Activated gamma-delta T cell (primary cell): ENCODE data around the gene BRF1.

Source experiments
- DNase-seq: peaks from one replicate; lab custom pipeline; 2025; lab: John Stamatoyannopoulos, UW

Gene BRF1

DNA sequence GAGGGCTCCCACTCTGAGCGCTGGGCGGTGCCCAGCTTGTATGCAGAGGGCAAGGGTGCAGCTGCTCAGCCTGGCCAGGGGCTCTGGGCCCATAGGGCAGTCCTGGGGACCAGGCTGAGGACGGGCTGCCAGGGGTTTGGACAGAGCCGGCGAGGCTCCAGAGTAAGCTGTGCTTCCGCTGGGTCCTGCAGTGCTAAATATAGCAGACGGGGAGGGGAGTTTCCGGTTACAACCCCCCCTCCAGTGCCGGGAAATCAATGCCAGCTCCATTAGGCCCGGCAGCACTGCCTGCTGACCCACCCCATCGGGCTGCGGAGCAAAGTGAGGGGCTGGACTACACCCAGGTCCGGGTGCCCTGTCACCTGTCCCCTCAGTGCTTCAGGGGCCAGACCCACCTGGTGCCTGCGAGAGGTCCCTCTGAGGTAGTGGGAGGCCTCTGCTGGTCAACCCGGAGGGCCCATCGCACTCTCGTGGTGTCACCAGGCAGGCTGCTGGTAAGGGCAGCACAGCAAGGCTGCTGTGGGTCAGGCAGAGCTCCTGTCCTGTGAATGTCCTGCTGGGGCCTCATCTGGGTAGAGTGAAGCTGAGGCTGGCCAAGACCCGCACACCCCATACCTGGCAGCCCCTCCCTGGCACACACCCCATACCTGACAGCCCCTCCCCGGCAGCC lies 129.7 kb downstream of the BRF1 start:
- no peak for DNase-seq

DNA sequence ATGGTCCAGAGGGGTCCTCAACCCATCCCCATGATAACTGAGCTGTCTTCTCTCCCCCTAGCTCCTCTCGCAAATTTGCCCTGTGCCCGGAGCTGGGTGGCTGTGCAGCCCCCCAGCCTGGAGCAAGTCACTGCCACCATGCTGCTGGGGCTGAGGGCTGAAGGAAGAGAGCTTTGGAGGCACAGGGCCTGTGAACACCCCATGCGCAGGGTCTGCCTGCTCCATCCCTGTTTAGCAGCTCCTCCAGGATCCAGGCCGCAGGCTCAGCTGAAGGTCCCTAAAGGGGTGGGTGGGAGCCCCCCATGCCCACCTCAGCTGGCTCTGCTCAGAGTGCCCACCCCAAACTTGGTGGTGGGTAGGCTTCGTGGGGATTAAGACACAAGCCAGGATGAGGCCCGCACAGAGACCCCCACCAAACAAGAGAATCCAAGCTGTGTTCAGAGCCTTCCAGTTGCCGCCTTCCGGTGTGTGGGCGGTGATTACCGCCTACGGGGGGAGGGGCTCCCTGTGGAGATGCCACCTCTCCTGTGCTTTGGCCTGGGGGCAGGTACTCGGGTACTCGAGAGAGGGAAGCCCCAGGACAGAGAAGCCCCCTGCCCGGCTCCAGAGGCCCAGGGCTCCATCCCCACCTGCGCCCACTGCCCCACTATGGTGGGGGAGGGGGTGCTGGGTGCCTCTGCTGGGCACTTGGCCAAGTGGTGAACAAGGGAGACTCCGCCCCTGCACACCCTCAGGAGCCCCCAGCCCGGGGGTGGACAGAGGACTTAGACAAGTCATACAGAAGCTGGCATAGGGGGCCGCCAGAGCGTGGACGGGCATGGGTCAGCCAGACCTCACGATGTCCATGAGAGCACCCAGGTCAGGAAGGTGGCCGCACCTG lies 130.8 kb downstream of the BRF1 start:
- no peak for DNase-seq

DNA sequence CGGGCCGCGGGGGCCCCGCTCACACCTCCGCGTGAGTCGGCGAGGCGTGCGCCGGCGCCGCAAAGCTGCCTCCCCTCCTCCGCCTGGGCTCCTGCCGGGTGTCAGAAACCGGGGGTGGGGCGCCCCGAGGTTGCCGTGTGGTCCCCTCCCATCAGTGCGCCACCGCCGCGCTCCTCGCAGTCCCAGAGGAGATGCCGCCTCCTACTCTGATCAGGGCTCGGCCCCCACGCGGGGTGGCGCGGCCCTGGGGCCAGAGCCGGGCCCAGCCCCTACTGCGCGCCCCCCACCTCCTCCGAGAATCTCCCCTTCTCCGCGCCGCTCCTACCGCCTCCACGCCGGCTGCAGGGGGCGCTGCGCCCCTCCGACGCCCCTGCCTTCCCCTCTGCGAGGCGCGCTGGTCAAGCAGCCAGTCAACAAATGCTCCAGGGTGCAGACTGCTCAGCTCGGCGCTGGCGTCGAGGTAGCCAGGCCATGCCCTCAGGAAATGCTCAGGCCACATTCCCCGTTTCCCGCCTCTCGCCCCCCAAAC lies 131.8 kb downstream of the BRF1 start:
- peak; percentile 50 for DNase-seq

DNA sequence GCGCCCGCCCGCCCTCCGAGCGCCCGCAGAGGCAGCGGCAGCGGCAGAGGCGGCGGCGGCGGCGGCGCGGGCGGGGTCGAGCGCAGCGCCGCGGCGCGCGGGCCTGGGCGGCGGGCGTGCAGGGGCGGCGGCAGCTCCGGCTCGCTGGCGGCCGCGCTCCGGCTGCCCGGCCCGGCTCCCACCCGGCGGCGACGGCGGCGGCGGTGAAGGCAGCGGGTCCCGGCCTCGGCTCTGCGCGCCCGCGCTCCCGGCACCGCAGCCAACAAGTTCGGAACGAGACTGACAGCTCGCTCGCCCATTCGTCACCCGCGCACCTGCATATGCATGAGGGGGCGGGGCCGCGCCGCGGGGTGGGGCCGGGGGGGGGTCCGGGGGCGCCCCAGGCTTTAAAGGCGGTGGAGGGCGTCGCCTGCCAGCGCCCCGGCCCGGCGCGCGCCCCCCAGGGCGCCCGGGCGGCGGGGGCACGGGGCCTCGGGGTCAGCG lies 132.3 kb downstream of the BRF1 start, which contains the start of gene JAG2:
JAG2 (minus strand) TSS at position 281 of the 483 bp plus-strand sequence. CDS start 356 bp downstream, outside the sequence.
- DNase-seq: peak; percentile 50

GRCh38 chr14:105168093-105168420 lies 132.7 kb downstream of the BRF1 start:
- no peak for DNase-seq

- DNase-seq: no peak
These were observed 133.3 kb downstream of the BRF1 start for GRCh38 chr14:105167303-105168092.

DNA sequence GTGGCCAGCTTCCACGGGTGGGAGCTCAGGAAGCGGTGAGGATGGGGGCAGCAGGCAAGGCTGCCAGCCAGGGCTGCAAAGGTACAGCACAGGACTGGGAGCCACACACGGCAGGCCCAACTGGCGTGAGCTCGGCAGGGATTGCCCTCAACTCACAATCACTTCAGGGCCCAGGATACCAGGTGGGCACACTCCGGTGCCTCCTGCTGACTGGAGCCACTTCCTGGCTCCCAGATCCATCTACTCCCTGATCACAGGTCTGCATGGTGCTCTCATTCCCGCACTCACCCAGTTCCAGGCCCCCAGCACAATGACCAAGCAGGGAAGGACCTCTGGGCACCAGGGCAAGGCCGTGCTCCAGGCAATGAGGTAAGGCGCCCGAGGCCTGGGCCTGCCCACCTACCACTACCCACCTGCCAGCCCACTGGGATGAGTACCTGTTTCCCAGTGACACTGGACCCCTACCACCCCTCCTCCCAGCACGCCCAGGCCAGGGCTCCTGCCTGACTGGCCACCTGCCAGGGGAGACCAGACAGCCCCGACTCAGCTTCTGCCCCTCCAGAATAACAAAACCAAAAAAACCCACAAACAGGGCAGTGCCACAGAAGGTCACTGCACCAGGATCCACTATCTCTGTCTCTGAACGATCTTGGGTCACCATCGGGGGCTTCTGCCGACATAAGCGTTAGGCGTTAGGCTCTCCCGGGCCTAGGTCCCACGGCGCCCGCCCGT lies 134.1 kb downstream of the BRF1 start:
- no peak for DNase-seq

GRCh38 chr14:105165761-105166485 lies 134.9 kb downstream of the BRF1 start:
- no peak for DNase-seq

GRCh38 chr14:105165134-105165704 lies 135.6 kb downstream of the BRF1 start:
- DNase-seq: no peak

GRCh38 chr14:105163040-105163742 lies 137.6 kb downstream of the BRF1 start:
- no peak for DNase-seq

DNA sequence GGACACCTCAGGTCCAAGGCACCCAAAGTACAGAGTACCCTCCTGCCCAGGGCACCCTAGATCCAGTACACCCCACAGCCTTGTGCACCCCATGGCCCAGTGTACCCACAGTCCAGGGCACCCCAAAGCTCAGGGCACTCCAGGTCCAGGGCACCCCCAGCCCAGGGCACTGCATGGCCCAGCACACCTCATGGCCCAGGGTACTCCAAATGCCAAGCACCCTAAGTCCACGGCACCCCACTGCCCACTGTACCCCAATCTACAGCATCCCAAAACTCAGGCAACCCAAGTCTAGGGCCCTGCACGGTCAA lies 138.2 kb downstream of the BRF1 start:
- DNase-seq: no peak

DNA sequence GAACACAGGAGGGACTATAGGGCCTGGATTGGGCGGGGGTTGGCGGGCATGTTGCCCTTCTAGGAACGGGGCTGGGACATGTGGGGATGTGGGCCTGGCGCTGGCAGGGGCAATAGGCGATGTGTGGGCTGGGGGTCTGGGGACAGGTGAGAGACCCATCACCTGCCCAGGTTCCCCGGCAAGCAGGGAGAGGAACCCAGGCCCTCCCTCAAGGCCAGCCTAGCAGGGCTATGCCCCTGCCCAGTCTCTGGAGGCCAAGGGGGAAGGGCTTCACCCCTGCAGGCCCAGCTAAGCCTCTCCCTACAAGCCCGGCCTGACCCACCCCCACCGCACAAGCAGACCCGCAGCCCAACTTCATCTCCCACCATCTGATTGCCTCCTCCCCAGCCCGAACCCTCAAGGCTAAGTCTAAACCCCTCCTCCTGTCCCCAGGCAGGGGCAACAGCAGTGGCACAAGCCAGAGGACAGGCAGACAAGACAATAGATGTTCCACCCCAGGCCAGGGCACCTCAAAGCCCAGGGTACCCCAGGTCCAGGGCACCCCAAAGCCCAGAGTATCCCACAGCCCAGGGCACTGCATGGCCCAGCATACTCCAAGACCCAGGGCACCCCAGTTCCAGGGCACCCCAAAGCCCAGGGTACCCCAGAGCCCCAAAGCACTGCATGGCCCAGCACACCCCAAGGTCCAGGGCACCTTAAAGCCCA lies 138.7 kb downstream of the BRF1 start:
- DNase-seq: no peak

- no peak for DNase-seq
These were observed 139.5 kb downstream of the BRF1 start for GRCh38 chr14:105161309-105161708.

GRCh38 chr14:105160776-105161175 lies 140.0 kb downstream of the BRF1 start:
- DNase-seq: no peak

DNA sequence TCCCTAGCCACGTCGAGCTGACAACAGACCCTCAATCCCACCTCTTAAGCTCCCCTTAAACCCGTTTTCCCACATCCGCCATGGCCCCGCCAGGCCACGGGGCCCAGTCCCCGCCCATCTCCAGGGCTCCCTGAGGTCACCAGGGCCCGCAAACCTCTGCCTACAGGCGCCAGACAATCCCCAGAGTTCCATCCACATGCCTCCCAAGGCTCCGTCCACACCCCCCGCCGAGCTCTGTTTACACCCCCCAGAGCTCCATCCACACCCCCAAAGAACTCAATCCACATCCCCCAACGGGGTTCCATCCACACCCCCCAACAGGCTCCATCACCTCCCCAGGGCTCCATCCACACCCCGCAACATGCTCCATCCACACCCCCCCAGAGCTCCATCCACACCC lies 141.5 kb downstream of the BRF1 start:
- no peak for DNase-seq
